HG02763 (cell line): ENCODE measurements around the gene MATK.

ENCODE experiments used
- ATAC-seq: cut with Tn5 transposase; IDR thresholded peaks from one replicate; pipeline ENCODE4 v1.9.1; 2021; ENCODE audit warnings: mild to moderate bottlenecking, moderate library complexity; ENCODE audit not compliant: unreplicated experiment

MATK gene

GRCh38 chr19:3785938-3786824 is at the start of gene MATK:
TSS of gene MATK (minus strand) at chr19:3786381. CDS start at chr19:3785135, 1,246 bp downstream.
- ATAC-seq = no peak

- no peak for ATAC-seq
These were observed 48.9 kb upstream of the MATK start for GRCh38 chr19:3835055-3835435.

GRCh38 chr19:3834349-3835054 is 48.3 kb upstream of the MATK start:
- ATAC-seq = no peak

GRCh38 chr19:3833578-3834348 is 47.6 kb upstream of the MATK start:
- ATAC-seq = no peak

- ATAC-seq = no peak
These were observed 45.8 kb upstream of the MATK start for GRCh38 chr19:3832001-3832400.

- ATAC-seq = no peak
These were observed 45.4 kb upstream of the MATK start for GRCh38 chr19:3831601-3832000.

GRCh38 chr19:3830621-3831589 is 44.7 kb upstream of the MATK start:
- ATAC-seq = no peak

- ATAC-seq = no peak
These were observed 41.1 kb upstream of the MATK start for GRCh38 chr19:3827306-3827705.

GRCh38 chr19:3826163-3826562 is 40.0 kb upstream of the MATK start:
- no peak for ATAC-seq

GRCh38 chr19:3825286-3825956 is 39.2 kb upstream of the MATK start:
- ATAC-seq = no peak

GRCh38 chr19:3823350-3823713 is 37.2 kb upstream of the MATK start:
- ATAC-seq = no peak

GRCh38 chr19:3822683-3823349 is 36.6 kb upstream of the MATK start:
- no peak for ATAC-seq

GRCh38 chr19:3821857-3822364 is 35.7 kb upstream of the MATK start:
- no peak for ATAC-seq

- no peak for ATAC-seq
These were observed 35.0 kb upstream of the MATK start for GRCh38 chr19:3821156-3821555.

- no peak for ATAC-seq
These were observed 33.8 kb upstream of the MATK start for GRCh38 chr19:3819989-3820388.

- no peak for ATAC-seq
These were observed 32.7 kb upstream of the MATK start for GRCh38 chr19:3818918-3819317.

GRCh38 chr19:3818466-3818865 is 32.3 kb upstream of the MATK start:
- no peak for ATAC-seq

GRCh38 chr19:3817761-3818160 is 31.6 kb upstream of the MATK start:
- no peak for ATAC-seq

- ATAC-seq = no peak
These were observed 30.5 kb upstream of the MATK start for GRCh38 chr19:3816566-3817218.
